ENCODE measurements around the gene CUL1.

CUL1 gene

GRCh38 chr7:148698397-148699023, at the start of gene CUL1:
Gene CUL1 (plus strand): TSS chr7:148698903. CDS start chr7:148730123, 31,220 bp downstream.
- DNase-seq (ENCODE audit: low read depth): peak; percentile 64

- DNase-seq (ENCODE audit: low read depth): peak; percentile 70
These were observed 48.4 kb upstream of the CUL1 start for GRCh38 chr7:148650232-148650858.

- DNase-seq (ENCODE audit: low read depth): no peak
These were observed 45.9 kb upstream of the CUL1 start for GRCh38 chr7:148652773-148653172.

- DNase-seq (ENCODE audit: low read depth): no peak
These were observed 40.8 kb upstream of the CUL1 start for GRCh38 chr7:148657929-148658328.

- DNase-seq (ENCODE audit: low read depth): no peak
These were observed 37.2 kb upstream of the CUL1 start for GRCh38 chr7:148661471-148661870.

- peak; percentile 41 for DNase-seq (ENCODE audit: low read depth)
These were observed 36.1 kb upstream of the CUL1 start for GRCh38 chr7:148662646-148663045.

- DNase-seq (ENCODE audit: low read depth): peak; percentile 34
These were observed 34.4 kb upstream of the CUL1 start for GRCh38 chr7:148664324-148664723.

GRCh38 chr7:148665221-148665620, 33.5 kb upstream of the CUL1 start:
- no peak for DNase-seq (ENCODE audit: low read depth)

GRCh38 chr7:148669927-148670326, 28.8 kb upstream of the CUL1 start:
- no peak for DNase-seq (ENCODE audit: low read depth)

- DNase-seq (ENCODE audit: low read depth): no peak
These were observed 28.3 kb upstream of the CUL1 start for GRCh38 chr7:148670374-148670773.

GRCh38 chr7:148670807-148671206, 27.9 kb upstream of the CUL1 start:
- DNase-seq (ENCODE audit: low read depth): no peak

GRCh38 chr7:148672041-148672440, 26.7 kb upstream of the CUL1 start:
- no peak for DNase-seq (ENCODE audit: low read depth)

- no peak for DNase-seq (ENCODE audit: low read depth)
These were observed 24.0 kb upstream of the CUL1 start for GRCh38 chr7:148674689-148675088.

- no peak for DNase-seq (ENCODE audit: low read depth)
These were observed 22.4 kb upstream of the CUL1 start for GRCh38 chr7:148676291-148676690.

GRCh38 chr7:148681821-148682220, 16.9 kb upstream of the CUL1 start:
- DNase-seq (ENCODE audit: low read depth): no peak

- no peak for DNase-seq (ENCODE audit: low read depth)
These were observed 14.3 kb upstream of the CUL1 start for GRCh38 chr7:148684289-148684830.

- DNase-seq (ENCODE audit: low read depth): no peak
These were observed 12.3 kb upstream of the CUL1 start for GRCh38 chr7:148686312-148686937.

- DNase-seq (ENCODE audit: low read depth): no peak
These were observed 11.1 kb upstream of the CUL1 start for GRCh38 chr7:148687555-148687954.

GRCh38 chr7:148688526-148688925, 10.2 kb upstream of the CUL1 start:
- DNase-seq (ENCODE audit: low read depth): no peak

- no peak for DNase-seq (ENCODE audit: low read depth)
These were observed 5.1 kb upstream of the CUL1 start for GRCh38 chr7:148693651-148694050.

- no peak for DNase-seq (ENCODE audit: low read depth)
These were observed 4.1 kb upstream of the CUL1 start for GRCh38 chr7:148694631-148695030.

GRCh38 chr7:148695953-148696352, 2.8 kb upstream of the CUL1 start:
- peak; percentile 40 for DNase-seq (ENCODE audit: low read depth)

- DNase-seq (ENCODE audit: low read depth): no peak
These were observed 1.9 kb upstream of the CUL1 start for GRCh38 chr7:148696787-148697186.
